Activated T-cell treated with anti-CD3 and anti-CD28 coated beads for 48 hours (primary cell): ENCODE measurements around the gene SIGLEC6.

Experiments
- DNase-seq: peaks from one replicate; pipeline ENCODE4 v3.0.0-alpha.2; 2020; ENCODE audit warnings: low read depth

The SIGLEC6 gene

DNA sequence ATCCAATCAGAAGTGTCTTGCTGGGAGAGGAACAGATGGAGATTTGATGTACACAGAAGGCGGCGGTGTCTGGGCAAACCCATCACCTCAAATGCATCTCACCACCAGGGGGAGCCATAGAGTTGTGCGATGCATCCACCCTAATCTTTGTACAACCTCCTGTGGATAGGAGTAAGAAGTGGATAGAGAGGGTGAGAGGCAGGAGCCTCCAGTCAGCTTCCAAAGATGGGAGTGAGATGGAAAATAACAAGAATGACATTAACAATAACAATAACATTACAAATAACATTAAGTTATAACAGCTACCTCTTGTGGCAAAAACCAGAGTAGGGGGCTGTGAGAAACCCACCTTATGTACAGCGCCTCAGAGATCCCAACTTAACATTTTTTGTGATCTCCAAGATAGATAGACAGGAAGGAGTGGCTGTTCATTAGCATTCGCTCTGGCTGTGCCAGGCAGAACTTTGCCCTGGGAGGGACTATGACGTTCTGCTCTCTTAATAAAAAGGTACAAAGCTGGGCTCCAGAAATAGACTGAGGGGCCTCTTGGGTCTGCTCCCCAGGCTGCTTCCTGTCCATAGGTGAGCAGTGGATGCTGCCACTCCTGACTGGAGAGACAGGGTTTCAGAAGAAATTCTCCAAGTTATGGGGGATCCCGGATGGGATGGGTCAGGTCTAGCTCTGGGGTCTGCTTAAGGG lies 58.3 kb downstream of the SIGLEC6 start:
- DNase-seq: peak; percentile 77

DNA sequence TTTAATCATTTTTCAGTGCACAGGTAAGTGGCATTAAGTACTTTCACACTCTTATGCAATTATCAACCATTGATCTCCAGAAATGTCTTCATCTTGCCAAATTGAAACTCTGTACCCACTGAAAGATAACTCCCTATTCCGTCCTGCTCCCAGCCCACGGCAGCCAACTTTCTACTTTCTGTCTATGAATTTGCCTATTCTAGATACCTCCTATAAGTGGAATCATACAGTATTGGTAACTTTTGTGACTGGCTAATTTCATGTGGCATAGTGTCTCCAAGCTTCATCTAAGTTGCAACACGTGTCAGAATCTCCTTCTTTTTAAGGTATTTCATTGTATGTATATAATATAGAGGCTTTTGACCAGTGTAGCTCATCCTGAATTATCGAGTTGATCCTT lies 58.9 kb downstream of the SIGLEC6 start:
- DNase-seq: no peak

- no peak for DNase-seq
Observed at GRCh38 chr19:51471527-51471926, 59.9 kb downstream of the SIGLEC6 start.

DNA sequence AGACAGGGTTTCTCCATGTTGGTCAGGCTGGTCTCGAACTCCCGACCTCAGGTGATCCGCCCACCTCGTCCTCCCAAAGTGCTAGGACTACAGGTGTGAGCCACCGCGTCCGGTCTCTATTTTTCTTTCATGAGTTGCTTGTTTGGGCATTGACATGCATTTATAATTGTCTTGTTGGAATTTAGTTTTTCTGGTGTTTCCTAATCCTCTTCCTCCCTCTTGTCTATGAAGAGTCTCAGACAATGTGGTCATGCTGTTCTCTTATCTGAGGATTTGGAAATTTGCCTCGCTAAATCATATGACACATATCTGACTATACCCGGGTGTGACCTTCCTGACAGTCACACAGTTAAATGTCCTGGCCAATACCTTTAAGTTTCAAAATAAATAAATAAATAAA lies 60.5 kb downstream of the SIGLEC6 start:
- no peak for DNase-seq

DNA sequence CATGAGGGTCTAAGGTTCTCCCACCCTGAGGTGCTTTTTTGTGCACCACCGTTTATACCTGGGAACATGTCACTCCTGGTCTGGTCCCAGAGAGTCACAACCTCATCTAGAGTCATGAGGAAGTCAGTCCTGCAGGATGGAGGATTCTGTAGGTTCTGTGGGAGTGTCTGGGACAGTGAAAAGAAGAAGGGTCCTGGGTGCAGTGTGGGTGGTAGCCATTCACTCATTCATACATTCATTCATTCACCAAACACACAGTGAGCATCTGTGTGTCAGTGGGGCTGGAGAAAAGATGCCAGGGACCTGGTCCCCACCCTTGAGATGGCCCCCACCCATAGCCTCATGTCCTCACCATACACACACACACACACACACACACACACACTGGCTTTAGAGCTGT lies 61.8 kb downstream of the SIGLEC6 start:
- DNase-seq: no peak

- no peak for DNase-seq
Observed at GRCh38 chr19:51469162-51469561, 62.3 kb downstream of the SIGLEC6 start.

- DNase-seq: no peak
Observed at GRCh38 chr19:51468545-51468920, 62.9 kb downstream of the SIGLEC6 start.

- DNase-seq: no peak
Observed at GRCh38 chr19:51467864-51468544, 63.5 kb downstream of the SIGLEC6 start.
